GM13976 (cell line): ENCODE measurements around the gene ABCA6.

ENCODE experiments used
- DNase-seq: peaks from one replicate; pipeline ENCODE4 v3.0.0; 2012; ENCODE audit warnings: low spot score
- CTCF ChIP-seq: IDR thresholded peaks from 2 replicates; pipeline ENCODE4 v1.5.1; 2012; ENCODE audit warnings: borderline replicate concordance, mild to moderate bottlenecking; ENCODE audit not compliant: insufficient read depth; ENCODE audit errors: extremely low read depth, missing control alignments, control extremely low read depth
- in situ Hi-C: fragments of 300-500 bp; cut with MboI; formaldehyde crosslinking; loops from one replicate; pipeline ENCODE4 v1.12.0; 2022; ENCODE audit warnings: low sequenced_read_pairs, mixed read lengths, inconsistent platforms; ENCODE audit not compliant: unreplicated experiment

ABCA6 gene

GRCh38 chr17:69159418-69159817 is 17.7 kb upstream of the ABCA6 start:
- DNase-seq = no peak
- in situ Hi-C loops = no loop called here
- TF ChIP-seq CTCF = no peak

GRCh38 chr17:69154267-69154666 is 12.6 kb upstream of the ABCA6 start:
- in situ Hi-C loops = no loop called here
- DNase-seq = no peak
- TF ChIP-seq CTCF = no peak

GRCh38 chr17:69150333-69150732 is 8.6 kb upstream of the ABCA6 start:
- DNase-seq = no peak
- in situ Hi-C loops = no loop called here
- no peak for TF ChIP-seq CTCF

- in situ Hi-C loops = no loop called here
- no peak for DNase-seq
- TF ChIP-seq CTCF = no peak
These were observed 5.8 kb upstream of the ABCA6 start for GRCh38 chr17:69147460-69147859.

GRCh38 chr17:69144331-69145255 is 2.9 kb upstream of the ABCA6 start:
- in situ Hi-C loops = no loop called here
- DNase-seq = no peak
- no peak for TF ChIP-seq CTCF

- no peak for TF ChIP-seq CTCF
- in situ Hi-C loops = no loop called here
These were observed 2.1 kb upstream of the ABCA6 start for GRCh38 chr17:69143683-69144231.

More at GRCh38 chr17:69143683-69144231, 2.1 kb upstream of the ABCA6 start:
- no peak for DNase-seq
